GM19023 (cell line): ENCODE data around the gene COX8C.

ENCODE experiments used
- ATAC-seq: cut with Tn5 transposase; IDR thresholded peaks from one replicate; pipeline ENCODE4 v1.9.1; 2021; ENCODE audit warnings: mild to moderate bottlenecking, moderate library complexity; ENCODE audit not compliant: unreplicated experiment

The COX8C gene

GRCh38 chr14:93346926-93347721 lies at the start of gene COX8C:
TSS of gene COX8C (plus strand) at chr14:93347182. CDS start at chr14:93347269, 87 bp downstream.
- no peak for ATAC-seq

GRCh38 chr14:93299416-93299815 lies 47.6 kb upstream of the COX8C start:
- ATAC-seq, result no peak

GRCh38 chr14:93299866-93300265 lies 47.1 kb upstream of the COX8C start:
- ATAC-seq, result no peak

GRCh38 chr14:93301821-93302447 lies 45.0 kb upstream of the COX8C start:
- ATAC-seq, result no peak

GRCh38 chr14:93302688-93303581 lies 44.0 kb upstream of the COX8C start:
- ATAC-seq, result no peak

GRCh38 chr14:93303659-93304058 lies 43.3 kb upstream of the COX8C start:
- ATAC-seq, result no peak

- ATAC-seq, result no peak
Observed at GRCh38 chr14:93304771-93305170, 42.2 kb upstream of the COX8C start.

- ATAC-seq, result no peak
Observed at GRCh38 chr14:93305725-93306418, 41.1 kb upstream of the COX8C start.

GRCh38 chr14:93306812-93307211 lies 40.2 kb upstream of the COX8C start:
- ATAC-seq, result no peak

GRCh38 chr14:93308686-93309345 lies 38.2 kb upstream of the COX8C start:
- ATAC-seq, result no peak

- no peak for ATAC-seq
Observed at GRCh38 chr14:93309427-93309966, 37.5 kb upstream of the COX8C start.

- no peak for ATAC-seq
Observed at GRCh38 chr14:93311082-93311481, 35.9 kb upstream of the COX8C start.

GRCh38 chr14:93315575-93315974 lies 31.4 kb upstream of the COX8C start:
- ATAC-seq, result no peak

- no peak for ATAC-seq
Observed at GRCh38 chr14:93316716-93317115, 30.3 kb upstream of the COX8C start.

- no peak for ATAC-seq
Observed at GRCh38 chr14:93317210-93317874, 29.6 kb upstream of the COX8C start.

GRCh38 chr14:93317875-93318807 lies 28.8 kb upstream of the COX8C start:
- ATAC-seq, result no peak

GRCh38 chr14:93318927-93319326 lies 28.1 kb upstream of the COX8C start:
- no peak for ATAC-seq

GRCh38 chr14:93319494-93319893 lies 27.5 kb upstream of the COX8C start:
- ATAC-seq, result no peak
